Keratinocyte (primary cell): Measurements from ENCODE around the gene PRKCH. TPM values are rescaled to one million over a fixed set of nuclear protein-coding genes. Genes with fewer than 3 reads are reported as not detected.

Source experiments
- DNase-seq: peaks from one replicate; pipeline ENCODE4 v3.0.0-alpha.2; 2011; ENCODE audit warnings: low read depth, missing footprints, low spot score
- FAIRE-seq: peaks from 2 replicates; lab custom pipeline; 2011; peaks lifted over from hg19 to GRCh38; lab: Jason Lieb, UNC
- H2AFZ ChIP-seq: 2 replicates; pipeline ENCODE4 v1.6.0; 2012; ENCODE audit warnings: low read length, control low read depth, inconsistent platforms; ENCODE audit not compliant: control insufficient read depth
- H3K27ac ChIP-seq: 2 replicates; pipeline ENCODE4 v1.5.1; 2011; ENCODE audit warnings: low read length; ENCODE audit not compliant: control insufficient read depth, insufficient read depth
- H3K27me3 ChIP-seq: 3 replicates; pipeline ENCODE4 v1.6.0; 2011; ENCODE audit warnings: low read length; ENCODE audit not compliant: control insufficient read depth, insufficient read depth; ENCODE audit errors: extremely low read depth
- H3K36me3 ChIP-seq, 2 experiments: 2 replicates in 1 of 2; 3 replicates in 1 of 2; pipeline ENCODE4 v1.5.1; 2011; ENCODE audit warnings: low read length in 2 of 2, mild to moderate bottlenecking in 1 of 2; ENCODE audit not compliant: control insufficient read depth in 2 of 2, insufficient read depth in 2 of 2; ENCODE audit errors: extremely low read depth in 1 of 2
- H3K4me1 ChIP-seq: 3 replicates; pipeline ENCODE4 v1.5.1; 2011; ENCODE audit warnings: low read length; ENCODE audit not compliant: control insufficient read depth, insufficient read depth; ENCODE audit errors: extremely low read depth
- H3K4me2 ChIP-seq: 3 replicates; pipeline ENCODE4 v1.6.0; 2011; ENCODE audit warnings: low read depth, low read length; ENCODE audit not compliant: control insufficient read depth, insufficient read depth; ENCODE audit errors: extremely low read depth
- H3K4me3 ChIP-seq, 3 experiments: fragments of 200-600 bp in 1 of 3; sonication (generic) in 1 of 3; 2 replicates in 2 of 3; 3 replicates in 1 of 3; pipeline ENCODE4 v1.5.1; 2011 to 2016; ENCODE audit warnings: low read length in 3 of 3, mild to moderate bottlenecking in 3 of 3, control low read depth in 2 of 3, inconsistent platforms in 1 of 3, low read depth in 1 of 3, mixed read lengths in 1 of 3, mixed run types in 1 of 3, moderate library complexity in 1 of 3; ENCODE audit not compliant: control insufficient read depth in 2 of 3, insufficient read depth in 2 of 3; ENCODE audit errors: extremely low read depth in 1 of 3
- H3K79me2 ChIP-seq: 2 replicates; pipeline ENCODE4 v1.6.0; 2012; ENCODE audit warnings: low read length; ENCODE audit not compliant: control insufficient read depth, insufficient read depth
- H3K9ac ChIP-seq: 3 replicates; pipeline ENCODE4 v1.6.0; 2011; ENCODE audit warnings: low read length; ENCODE audit not compliant: control insufficient read depth, insufficient read depth; ENCODE audit errors: extremely low read depth
- H3K9me1 ChIP-seq: 3 replicates; pipeline ENCODE4 v1.6.0; 2011; ENCODE audit warnings: low read length; ENCODE audit not compliant: control insufficient read depth, insufficient read depth; ENCODE audit errors: extremely low read depth
- H3K9me3 ChIP-seq: 2 replicates; pipeline ENCODE4 v1.5.1; 2012; ENCODE audit warnings: low read depth, low read length; ENCODE audit not compliant: control insufficient read depth
- H4K20me1 ChIP-seq: 3 replicates; pipeline ENCODE4 v1.6.0; 2011; ENCODE audit warnings: low read length; ENCODE audit not compliant: control insufficient read depth, insufficient read depth; ENCODE audit errors: extremely low read depth
- CTCF ChIP-seq, 3 experiments: IDR thresholded peaks in 1 of 3; conservative IDR thresholded peaks in 1 of 3; optimal IDR thresholded peaks in 1 of 3; 2 replicates in 2 of 3; 3 replicates in 1 of 3; pipeline versions ENCODE3 to v1.5.1; 2011; ENCODE audit warnings: low read length in 3 of 3, mild to moderate bottlenecking in 3 of 3, moderate library complexity in 2 of 3, control low read depth in 1 of 3, inconsistent platforms in 1 of 3; ENCODE audit not compliant: insufficient read depth in 2 of 3; ENCODE audit errors: extremely low read depth in 1 of 3
- EZH2 ChIP-seq: IDR thresholded peaks from one replicate; pipeline ENCODE4 v1.6.1; 2012; ENCODE audit warnings: inconsistent platforms, mild to moderate bottlenecking, low read length, moderate library complexity
- dilution Hi-C: fragments of 300-500 bp; cut with MboI; formaldehyde crosslinking; loops from one replicate; pipeline ENCODE4 v1.7.0; 2020; ENCODE audit warnings: low sequenced_read_pairs; ENCODE audit not compliant: extremely low pct_ligation_motif_present
- polyA plus RNA-seq, 5 experiments: library from polyadenylated mRNA; depleted of rRNA in 3 of 5; stranded (reverse) in 3 of 5; stranded (forward) in 1 of 5; unstranded in 1 of 5; fragments of >200 nt; gene quantifications; 1 replicate in 1 of 5; 2 replicates in 3 of 5; 3 replicates in 1 of 5; pipeline versions ENCODE4 v1.2.1 to v1.2.3, GENCODE V29; 2011 to 2012; ENCODE audit warnings: missing spikeins in 2 of 5, low read depth in 1 of 5, low replicate concordance in 1 of 5

The PRKCH gene
- polyA plus RNA-seq, 1 donor (not counting 4 experiments of a cell fraction or from before 2014, with no cell fraction given), result 13.7 TPM

GRCh38 chr14:61560323-61560722, 238.9 kb downstream of the PRKCH start:
- no peak overlapping the region for H3K9ac ChIP-seq
- no peak for FAIRE-seq
- DNase-seq, result no peak
- H3K27ac ChIP-seq, result no peak overlapping the region
- dilution Hi-C loops, result no loop called here
- no peak overlapping the region for H3K4me2 ChIP-seq
- no peaks in the 10 kb centered on the region for H3K9me3 ChIP-seq
- H3K27me3 ChIP-seq, result no peaks in the 10 kb centered on the region
- H3K4me3 ChIP-seq, result no peak overlapping the region
- H3K4me1 ChIP-seq, result peaks cover 44% of the 10 kb centered on the region
- no peaks in the 10 kb centered on the region for H3K79me2 ChIP-seq
- H2AFZ ChIP-seq, result no peak overlapping the region
- no peaks in the 10 kb centered on the region for H3K36me3 ChIP-seq
- H4K20me1 ChIP-seq, result no peaks in the 10 kb centered on the region
- H3K9me1 ChIP-seq, result no peaks in the 10 kb centered on the region
- no peak for TF ChIP-seq EZH2
- TF ChIP-seq CTCF (optimal IDR thresholded peaks at IDR 0.05 in 1 of 3, IDR thresholded peaks at IDR 0.05 in 1 of 3, conservative IDR thresholded peaks at IDR 0.05 in 1 of 3; ENCODE audit: extremely low read depth in 1 of 3, insufficient read depth in 2 of 3, low read length in 3 of 3), result no peak

GRCh38 chr14:61561104-61561503, 239.7 kb downstream of the PRKCH start:
- Histone ChIP-seq H3K9me1 (no peaks in the 10 kb centered on the region), H3K9ac (peak overlapping the region; percentile 51), H4K20me1 (no peaks in the 10 kb centered on the region), H3K36me3 (no peaks in the 10 kb centered on the region), H3K4me1 (peaks cover 50% of the 10 kb centered on the region), H3K4me2 (peak overlapping the region; percentile 76), H3K79me2 (no peaks in the 10 kb centered on the region), H3K27ac (peak overlapping the region; percentile 98), H3K27me3 (no peaks in the 10 kb centered on the region), H3K4me3 (no peak overlapping the region), H2AFZ (no peak overlapping the region), H3K9me3 (no peaks in the 10 kb centered on the region)
- TF ChIP-seq CTCF (optimal IDR thresholded peaks at IDR 0.05 in 1 of 3, IDR thresholded peaks at IDR 0.05 in 1 of 3, conservative IDR thresholded peaks at IDR 0.05 in 1 of 3; ENCODE audit: extremely low read depth in 1 of 3, insufficient read depth in 2 of 3, low read length in 3 of 3), result peak in 1 of 3 experiments; percentile 33
- no peak for TF ChIP-seq EZH2
- FAIRE-seq (no peak), DNase-seq (no peak)
- dilution Hi-C loops, result no loop called here
